Sigmoid colon (tissue), 7 donors: ENCODE results near the gene GYPA. TPM values are rescaled to one million over a fixed set of nuclear protein-coding genes. Genes with fewer than 3 reads are reported as not detected.
"Not testable (repeated sequence)": the region's sequence is repeated elsewhere in the genome, so short reads cannot be mapped to it uniquely, and the experiment has no call there.

Experiments
- DNase-seq: peaks from one replicate; pipeline ENCODE4 v3.0.0-alpha.2; 2019
- H3K27ac ChIP-seq, 4 donors: fragments of 200-600 bp; sonication (generic); one replicate each; pipeline ENCODE4 v1.5.1; 2016 to 2019; ENCODE audit warnings: mild to moderate bottlenecking in 1 of 4
- H3K27me3 ChIP-seq, 3 donors: fragments of 200-600 bp; sonication (generic); one replicate each; pipeline ENCODE4 v1.5.1; 2019; ENCODE audit warnings: mild to moderate bottlenecking in 1 of 3
- H3K36me3 ChIP-seq, 4 donors: fragments of 200-600 bp; sonication (generic); one replicate each; pipeline ENCODE4 v1.5.1; 2016 to 2019
- H3K4me1 ChIP-seq, 4 donors: fragments of 200-600 bp; sonication (generic); one replicate each; pipeline ENCODE4 v1.5.1; 2017 to 2019
- H3K4me3 ChIP-seq, 4 donors: fragments of 200-600 bp; sonication (generic); one replicate each; pipeline ENCODE4 v1.5.1; 2017 to 2019; ENCODE audit warnings: mild to moderate bottlenecking in 2 of 4, moderate library complexity in 1 of 4
- H3K9me3 ChIP-seq, 4 donors: fragments of 200-600 bp in 3 of 4; sonication (generic) in 3 of 4; one replicate each; pipeline versions ENCODE4 v1.5.1 to v1.6.1; 2013 to 2019
- CTCF ChIP-seq, 4 experiments: fragments of 450-650 bp in 3 of 4; fragments of 200-600 bp in 1 of 4; IDR thresholded peaks; one replicate each; pipeline ENCODE4 v1.5.1; 2016 to 2019; ENCODE audit warnings: antibody characterized with exemption in 4 of 4, mild to moderate bottlenecking in 3 of 4, moderate library complexity in 2 of 4
- EP300 ChIP-seq, 4 donors: sonication (generic); formaldehyde crosslinking; IDR thresholded peaks; one replicate each; pipeline ENCODE4 v1.6.1; 2017; ENCODE audit warnings: antibody characterized with exemption in 4 of 4
- POLR2A ChIP-seq, 2 donors: fragments of 450-650 bp; IDR thresholded peaks; one replicate each; pipeline ENCODE4 v1.6.1; 2016; ENCODE audit warnings: antibody characterized with exemption in 2 of 2, mild to moderate bottlenecking in 2 of 2, moderate library complexity in 2 of 2
- POLR2AphosphoS5 ChIP-seq, 4 donors: sonication (generic); formaldehyde crosslinking; IDR thresholded peaks; one replicate each; pipeline ENCODE4 v1.6.1; 2017; ENCODE audit warnings: antibody characterized with exemption in 4 of 4
- WGBS, 2 donors: extraction: QIAGEN DNeasy Blood & Tissue Kit; methylation state at CpG; one replicate each; pipeline ENCODE4 v1.1.7; 2013; 5-methylcytosine and 5-hydroxymethylcytosine counted together
- intact Hi-C: fragments of 100-400 bp; cut with DNase I; formaldehyde crosslinking; loops from one replicate; pipeline ENCODE4 v1.15.1; 2023
- polyA plus RNA-seq, 3 donors: library from polyadenylated mRNA; stranded (reverse); fragments of 200-250 nt; gene quantifications; one replicate each; pipeline ENCODE4 v1.2.3, GENCODE V29; 2013
- total RNA-seq, 4 donors: library from RNA; depleted of rRNA; stranded (reverse); fragments of >200 nt; gene quantifications; one replicate each; pipeline ENCODE4 v1.1.0, GENCODE V29; 2016
- donor health status: healthy with polysubstance abuse.
- donor health status: Bipolar disorder and iron deficiency.
- donor health status: healthy.

Gene GYPA
- total and polyA plus RNA-seq, 7 donors, result not detected

GRCh38 chr4:144091181-144091580 is 49.3 kb downstream of the GYPA start:
- H3K27ac ChIP-seq, H3K27me3 ChIP-seq, H3K9me3 ChIP-seq, DNase-seq, H3K4me1 ChIP-seq, H3K36me3 ChIP-seq, H3K4me3 ChIP-seq, intact Hi-C loops: not testable (repeated sequence)
- WGBS, 2 donors, result 92% methylated on average over 2 of the region's 2 CpGs

DNA sequence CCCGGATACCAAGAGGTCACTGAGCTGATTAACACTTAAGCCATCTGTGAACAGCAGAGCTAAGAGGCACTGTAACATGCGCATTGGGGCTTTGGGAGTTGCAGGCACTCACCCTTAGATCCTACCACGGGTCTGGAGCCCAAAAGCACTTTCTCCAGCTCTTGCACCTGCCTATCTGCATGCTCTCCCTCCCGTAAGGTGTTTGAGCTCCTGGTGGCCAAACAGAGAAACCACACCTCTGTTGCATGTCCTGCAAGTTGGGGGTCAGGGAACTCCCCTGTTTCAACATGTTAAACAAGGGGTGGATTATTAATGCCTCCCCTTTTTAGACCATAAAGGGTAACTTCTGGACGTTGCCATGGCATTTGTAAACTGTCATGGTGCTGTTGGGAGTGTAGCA is 49.8 kb downstream of the GYPA start:
- intact Hi-C loops, result no loop called here
- no peaks in the 10 kb centered on the region for H3K4me1 ChIP-seq
- H3K4me3 ChIP-seq, result no peak overlapping the region
- TF ChIP-seq POLR2A (IDR thresholded peaks at IDR 0.05) (no peak), POLR2AphosphoS5 (IDR thresholded peaks at IDR 0.05) (no peak), EP300 (IDR thresholded peaks at IDR 0.05) (no peak), CTCF (IDR thresholded peaks at IDR 0.05) (no peak)
- H3K27me3 ChIP-seq, result no peaks in the 10 kb centered on the region
- H3K9me3 ChIP-seq, result no peaks in the 10 kb centered on the region
- WGBS, 2 donors, result 62 to 74% methylated on average over 5 of the region's 5 CpGs
- no peaks in the 10 kb centered on the region for H3K36me3 ChIP-seq
- H3K27ac ChIP-seq, result no peak overlapping the region
- DNase-seq, result no peak

DNA sequence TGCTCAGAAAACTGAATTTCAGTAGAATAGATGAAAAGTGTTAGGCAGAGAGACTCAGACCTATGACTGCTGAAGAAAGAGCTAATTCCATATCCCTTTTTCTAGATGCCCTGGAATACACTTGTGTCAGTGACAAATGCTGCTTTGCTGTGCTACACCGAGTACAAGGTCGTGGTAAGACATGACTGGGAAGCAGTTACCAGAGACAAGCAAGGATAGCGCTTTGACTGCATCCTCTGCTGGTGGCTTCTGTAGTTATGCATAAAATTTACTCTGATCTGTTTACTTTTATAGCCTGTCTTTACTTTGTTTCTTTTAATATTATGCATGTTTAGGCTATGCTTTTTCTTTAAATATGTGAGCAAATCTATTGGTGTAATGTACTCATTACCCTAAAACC is 58.5 kb downstream of the GYPA start:
- H3K27me3 ChIP-seq, H3K36me3 ChIP-seq, H3K4me1 ChIP-seq, H3K27ac ChIP-seq, H3K9me3 ChIP-seq, H3K4me3 ChIP-seq, intact Hi-C loops, DNase-seq: not testable (repeated sequence)
- WGBS, 2 donors, result 70 to 78% methylated on average over 3 of the region's 3 CpGs

DNA sequence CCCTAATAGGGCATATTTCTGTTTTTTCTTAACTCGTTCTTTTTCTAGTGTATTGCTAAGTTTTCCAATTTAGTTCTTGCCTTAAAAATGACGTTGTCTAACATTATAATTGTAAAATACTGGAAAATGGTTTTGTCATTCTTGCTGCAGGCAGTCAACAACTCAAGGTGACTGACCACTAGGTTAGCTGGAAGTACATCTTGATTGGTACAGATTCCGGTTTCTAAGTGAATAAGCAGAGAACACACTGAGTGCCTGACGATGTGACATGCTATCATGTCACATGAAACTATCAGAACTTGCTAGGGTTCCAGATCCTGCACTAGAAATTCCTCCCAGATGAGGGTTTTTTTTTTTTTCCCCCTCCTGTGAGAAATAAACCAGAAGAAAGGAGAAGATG is 60.4 kb downstream of the GYPA start:
- H3K4me1 ChIP-seq, H3K4me3 ChIP-seq, H3K36me3 ChIP-seq, H3K9me3 ChIP-seq, intact Hi-C loops, H3K27me3 ChIP-seq, H3K27ac ChIP-seq, DNase-seq: not testable (repeated sequence)
- 74 to 88% methylated on average over 4 of the region's 4 CpGs for WGBS, 2 donors

GRCh38 chr4:144078746-144079145 is 61.8 kb downstream of the GYPA start:
- H3K27ac ChIP-seq, intact Hi-C loops, H3K9me3 ChIP-seq, H3K4me3 ChIP-seq, DNase-seq, H3K36me3 ChIP-seq, H3K4me1 ChIP-seq, H3K27me3 ChIP-seq: not testable (repeated sequence)
- 51 to 67% methylated on average over 2 of the region's 2 CpGs for WGBS, 2 donors

- H3K9me3 ChIP-seq, H3K4me1 ChIP-seq, H3K27ac ChIP-seq, H3K4me3 ChIP-seq, H3K36me3 ChIP-seq, H3K27me3 ChIP-seq, intact Hi-C loops, DNase-seq: not testable (repeated sequence)
These were observed 79.0 kb downstream of the GYPA start for GRCh38 chr4:144061556-144061955.

GRCh38 chr4:144060234-144060859 is 80.2 kb downstream of the GYPA start:
- not testable (repeated sequence) for H3K27ac ChIP-seq

More at GRCh38 chr4:144060234-144060859, 80.2 kb downstream of the GYPA start:
- H3K27me3 ChIP-seq, H3K4me3 ChIP-seq, DNase-seq, intact Hi-C loops, H3K4me1 ChIP-seq, H3K36me3 ChIP-seq, H3K9me3 ChIP-seq: not testable (repeated sequence)
- WGBS, 2 donors, result 41 to 46% methylated on average over 3 of the region's 3 CpGs

Other genes with a start within 250 kb of the GYPA start
- gene GYPE, start 235.2 kb downstream of the GYPA start, total RNA-seq, result under 1 TPM in 3 of 4 donors, not detected in 1; 0.33 to 0.71 (median 0.54) TPM
- 1 to 10 TPM in 1 of 3 donors, under 1 TPM in 1, not detected in 1; 0.92 to 1.0 TPM for gene GYPE, start 235.2 kb downstream of the GYPA start, polyA plus RNA-seq
- not detected for gene GYPB, start 121.3 kb downstream of the GYPA start, total RNA-seq
- not detected for gene GYPB, start 121.3 kb downstream of the GYPA start, polyA plus RNA-seq